ENCODE measurements around the gene PGM5. TPM values are rescaled to one million over a fixed set of nuclear protein-coding genes. Genes with fewer than 3 reads are reported as not detected.

PGM5 gene
- total and polyA plus RNA-seq, 2 of the 8 experiments (the other 6 are each of a cell fraction or from before 2014, with no cell fraction given): not detected

DNA sequence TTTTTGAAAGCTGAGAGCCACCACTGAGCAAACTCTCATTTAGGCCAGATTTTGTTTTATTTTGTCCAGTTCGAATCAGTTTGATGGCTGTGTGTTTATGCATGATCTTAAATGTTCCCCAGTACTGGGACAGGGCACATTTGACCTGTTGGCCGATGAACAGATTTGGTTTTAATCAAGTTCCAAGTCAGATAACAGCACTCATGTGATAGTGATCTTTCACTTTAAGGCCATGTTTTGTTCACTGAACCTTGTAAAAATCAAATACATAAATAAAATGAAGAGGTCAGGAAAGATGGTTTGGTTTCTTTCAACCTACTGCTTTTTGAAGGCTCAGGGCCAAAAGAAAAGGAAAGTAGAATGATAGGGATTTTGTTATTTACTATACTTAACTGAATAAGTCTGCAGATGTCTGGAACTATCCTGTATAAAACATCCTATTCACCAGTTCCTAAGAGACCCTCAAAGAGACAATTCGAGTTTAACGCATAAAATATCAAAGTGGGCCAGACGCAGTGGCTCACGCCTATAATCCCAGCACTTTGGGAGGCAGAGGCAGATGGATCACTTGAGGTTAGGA is 77.2 kb downstream of the PGM5 start (continued):
- TF ChIP-seq, protein P1, sequence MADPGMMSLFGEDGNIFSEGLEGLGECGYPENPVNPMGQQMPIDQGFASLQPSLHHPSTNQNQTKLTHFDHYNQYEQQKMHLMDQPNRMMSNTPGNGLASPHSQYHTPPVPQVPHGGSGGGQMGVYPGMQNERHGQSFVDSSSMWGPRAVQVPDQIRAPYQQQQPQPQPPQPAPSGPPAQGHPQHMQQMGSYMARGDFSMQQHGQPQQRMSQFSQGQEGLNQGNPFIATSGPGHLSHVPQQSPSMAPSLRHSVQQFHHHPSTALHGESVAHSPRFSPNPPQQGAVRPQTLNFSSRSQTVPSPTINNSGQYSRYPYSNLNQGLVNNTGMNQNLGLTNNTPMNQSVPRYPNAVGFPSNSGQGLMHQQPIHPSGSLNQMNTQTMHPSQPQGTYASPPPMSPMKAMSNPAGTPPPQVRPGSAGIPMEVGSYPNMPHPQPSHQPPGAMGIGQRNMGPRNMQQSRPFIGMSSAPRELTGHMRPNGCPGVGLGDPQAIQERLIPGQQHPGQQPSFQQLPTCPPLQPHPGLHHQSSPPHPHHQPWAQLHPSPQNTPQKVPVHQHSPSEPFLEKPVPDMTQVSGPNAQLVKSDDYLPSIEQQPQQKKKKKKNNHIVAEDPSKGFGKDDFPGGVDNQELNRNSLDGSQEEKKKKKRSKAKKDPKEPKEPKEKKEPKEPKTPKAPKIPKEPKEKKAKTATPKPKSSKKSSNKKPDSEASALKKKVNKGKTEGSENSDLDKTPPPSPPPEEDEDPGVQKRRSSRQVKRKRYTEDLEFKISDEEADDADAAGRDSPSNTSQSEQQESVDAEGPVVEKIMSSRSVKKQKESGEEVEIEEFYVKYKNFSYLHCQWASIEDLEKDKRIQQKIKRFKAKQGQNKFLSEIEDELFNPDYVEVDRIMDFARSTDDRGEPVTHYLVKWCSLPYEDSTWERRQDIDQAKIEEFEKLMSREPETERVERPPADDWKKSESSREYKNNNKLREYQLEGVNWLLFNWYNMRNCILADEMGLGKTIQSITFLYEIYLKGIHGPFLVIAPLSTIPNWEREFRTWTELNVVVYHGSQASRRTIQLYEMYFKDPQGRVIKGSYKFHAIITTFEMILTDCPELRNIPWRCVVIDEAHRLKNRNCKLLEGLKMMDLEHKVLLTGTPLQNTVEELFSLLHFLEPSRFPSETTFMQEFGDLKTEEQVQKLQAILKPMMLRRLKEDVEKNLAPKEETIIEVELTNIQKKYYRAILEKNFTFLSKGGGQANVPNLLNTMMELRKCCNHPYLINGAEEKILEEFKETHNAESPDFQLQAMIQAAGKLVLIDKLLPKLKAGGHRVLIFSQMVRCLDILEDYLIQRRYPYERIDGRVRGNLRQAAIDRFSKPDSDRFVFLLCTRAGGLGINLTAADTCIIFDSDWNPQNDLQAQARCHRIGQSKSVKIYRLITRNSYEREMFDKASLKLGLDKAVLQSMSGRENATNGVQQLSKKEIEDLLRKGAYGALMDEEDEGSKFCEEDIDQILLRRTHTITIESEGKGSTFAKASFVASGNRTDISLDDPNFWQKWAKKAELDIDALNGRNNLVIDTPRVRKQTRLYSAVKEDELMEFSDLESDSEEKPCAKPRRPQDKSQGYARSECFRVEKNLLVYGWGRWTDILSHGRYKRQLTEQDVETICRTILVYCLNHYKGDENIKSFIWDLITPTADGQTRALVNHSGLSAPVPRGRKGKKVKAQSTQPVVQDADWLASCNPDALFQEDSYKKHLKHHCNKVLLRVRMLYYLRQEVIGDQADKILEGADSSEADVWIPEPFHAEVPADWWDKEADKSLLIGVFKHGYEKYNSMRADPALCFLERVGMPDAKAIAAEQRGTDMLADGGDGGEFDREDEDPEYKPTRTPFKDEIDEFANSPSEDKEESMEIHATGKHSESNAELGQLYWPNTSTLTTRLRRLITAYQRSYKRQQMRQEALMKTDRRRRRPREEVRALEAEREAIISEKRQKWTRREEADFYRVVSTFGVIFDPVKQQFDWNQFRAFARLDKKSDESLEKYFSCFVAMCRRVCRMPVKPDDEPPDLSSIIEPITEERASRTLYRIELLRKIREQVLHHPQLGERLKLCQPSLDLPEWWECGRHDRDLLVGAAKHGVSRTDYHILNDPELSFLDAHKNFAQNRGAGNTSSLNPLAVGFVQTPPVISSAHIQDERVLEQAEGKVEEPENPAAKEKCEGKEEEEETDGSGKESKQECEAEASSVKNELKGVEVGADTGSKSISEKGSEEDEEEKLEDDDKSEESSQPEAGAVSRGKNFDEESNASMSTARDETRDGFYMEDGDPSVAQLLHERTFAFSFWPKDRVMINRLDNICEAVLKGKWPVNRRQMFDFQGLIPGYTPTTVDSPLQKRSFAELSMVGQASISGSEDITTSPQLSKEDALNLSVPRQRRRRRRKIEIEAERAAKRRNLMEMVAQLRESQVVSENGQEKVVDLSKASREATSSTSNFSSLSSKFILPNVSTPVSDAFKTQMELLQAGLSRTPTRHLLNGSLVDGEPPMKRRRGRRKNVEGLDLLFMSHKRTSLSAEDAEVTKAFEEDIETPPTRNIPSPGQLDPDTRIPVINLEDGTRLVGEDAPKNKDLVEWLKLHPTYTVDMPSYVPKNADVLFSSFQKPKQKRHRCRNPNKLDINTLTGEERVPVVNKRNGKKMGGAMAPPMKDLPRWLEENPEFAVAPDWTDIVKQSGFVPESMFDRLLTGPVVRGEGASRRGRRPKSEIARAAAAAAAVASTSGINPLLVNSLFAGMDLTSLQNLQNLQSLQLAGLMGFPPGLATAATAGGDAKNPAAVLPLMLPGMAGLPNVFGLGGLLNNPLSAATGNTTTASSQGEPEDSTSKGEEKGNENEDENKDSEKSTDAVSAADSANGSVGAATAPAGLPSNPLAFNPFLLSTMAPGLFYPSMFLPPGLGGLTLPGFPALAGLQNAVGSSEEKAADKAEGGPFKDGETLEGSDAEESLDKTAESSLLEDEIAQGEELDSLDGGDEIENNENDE (IDR thresholded peaks at IDR 0.05; ENCODE audit: insufficient replicate concordance, low read length): no peak
- TF ChIP-seq POLR2A (IDR thresholded peaks at IDR 0.05; ENCODE audit: control extremely low read depth in 1 of 2, low read depth in 2 of 2, low read length in 2 of 2): no peak
- TF ChIP-seq, protein P2, sequence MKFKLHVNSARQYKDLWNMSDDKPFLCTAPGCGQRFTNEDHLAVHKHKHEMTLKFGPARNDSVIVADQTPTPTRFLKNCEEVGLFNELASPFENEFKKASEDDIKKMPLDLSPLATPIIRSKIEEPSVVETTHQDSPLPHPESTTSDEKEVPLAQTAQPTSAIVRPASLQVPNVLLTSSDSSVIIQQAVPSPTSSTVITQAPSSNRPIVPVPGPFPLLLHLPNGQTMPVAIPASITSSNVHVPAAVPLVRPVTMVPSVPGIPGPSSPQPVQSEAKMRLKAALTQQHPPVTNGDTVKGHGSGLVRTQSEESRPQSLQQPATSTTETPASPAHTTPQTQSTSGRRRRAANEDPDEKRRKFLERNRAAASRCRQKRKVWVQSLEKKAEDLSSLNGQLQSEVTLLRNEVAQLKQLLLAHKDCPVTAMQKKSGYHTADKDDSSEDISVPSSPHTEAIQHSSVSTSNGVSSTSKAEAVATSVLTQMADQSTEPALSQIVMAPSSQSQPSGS (IDR thresholded peaks at IDR 0.05; ENCODE audit: low read length): no peak
- TF ChIP-seq SIRT6 (IDR thresholded peaks at IDR 0.05; ENCODE audit: low read length): no peak
- TF ChIP-seq, protein P3, sequence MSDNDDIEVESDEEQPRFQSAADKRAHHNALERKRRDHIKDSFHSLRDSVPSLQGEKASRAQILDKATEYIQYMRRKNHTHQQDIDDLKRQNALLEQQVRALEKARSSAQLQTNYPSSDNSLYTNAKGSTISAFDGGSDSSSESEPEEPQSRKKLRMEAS (IDR thresholded peaks at IDR 0.05): no peak
- no peak for TF ChIP-seq NRF1 (IDR thresholded peaks at IDR 0.05; ENCODE audit: low read depth, low read length)
- no peak for TF ChIP-seq EGR1 (IDR thresholded peaks at IDR 0.05; ENCODE audit: borderline replicate concordance, low read depth, low read length)
